Activated CD8-positive, alpha-beta memory T cell treated with anti-CD3 and anti-CD28 coated beads, Interleukin-2, amount 10 ng/mL, durations not matched to agents 7 days and 5 days (primary cell): Measurements from ENCODE around the gene DDX41. TPM values are rescaled to one million over a fixed set of nuclear protein-coding genes. Genes with fewer than 3 reads are reported as not detected.

Experiments used
- ATAC-seq: fragments of 150-1000 bp; cut with Tn5 transposase; one replicate; pipeline ENCODE4 v1.10.0; 2021; ENCODE audit warnings: moderate library complexity
- CTCF ChIA-PET: fragments of 350-600 bp; sonication (Branson Sonifier 250); formaldehyde crosslinking; loops from one replicate; lab custom pipeline; 2021; ENCODE audit warnings: antibody characterized with exemption; lab: Charles Lee
- DNase-seq: peaks from one replicate; pipeline ENCODE4 v3.0.0-alpha.2; 2020
- H3K27ac Mint-ChIP-seq: one replicate; pipeline ENCODE4 v1.8.0; 2021; ENCODE audit warnings: mild to moderate bottlenecking, mixed read lengths
- H3K27me3 Mint-ChIP-seq: one replicate; pipeline ENCODE4 v1.8.0; 2021; ENCODE audit warnings: mixed read lengths
- H3K36me3 Mint-ChIP-seq: one replicate; pipeline ENCODE4 v1.8.0; 2021; ENCODE audit warnings: mild to moderate bottlenecking, mixed read lengths
- H3K4me1 Mint-ChIP-seq: one replicate; pipeline ENCODE4 v1.8.0; 2021; ENCODE audit warnings: mixed read lengths
- H3K4me3 Mint-ChIP-seq: one replicate; pipeline ENCODE4 v1.8.0; 2021; ENCODE audit warnings: mild to moderate bottlenecking, moderate library complexity, mixed read lengths
- H3K9me3 Mint-ChIP-seq: one replicate; pipeline ENCODE4 v1.8.0; 2022; ENCODE audit warnings: low read depth, mixed read lengths
- total RNA-seq, 2 experiments: library from RNA; stranded (reverse); gene quantifications; one replicate each; pipeline ENCODE4 v1.2.3, GENCODE V29; 2021

Gene DDX41
- total RNA-seq, 2 experiments from 2014 or later: 126 to 130 TPM

- no peak for DNase-seq
- CTCF ChIA-PET: interaction anchor here (1.2 to 1.5 kb wide), 2 partner anchors 18 to 129 kb away, joined by 3 to 4 read pairs; no protein-coding TSS in a partner anchor
- peaks cover 19% of the 10 kb centered on the region for H3K36me3 Mint-ChIP-seq
- H3K27ac Mint-ChIP-seq: peak overlapping the region; percentile 15
- peaks cover 53% of the 10 kb centered on the region for H3K4me1 Mint-ChIP-seq
- no peaks in the 10 kb centered on the region for H3K9me3 Mint-ChIP-seq
- H3K4me3 Mint-ChIP-seq: no peak overlapping the region
- H3K27me3 Mint-ChIP-seq: no peaks in the 10 kb centered on the region
- ATAC-seq: no peak
Observed at GRCh38 chr5:177519463-177520235, 2.9 kb upstream of the DDX41 start.

- Mint-ChIP-seq H3K27me3 (no peaks in the 10 kb centered on the region), H3K27ac (peak overlapping the region; percentile 85), H3K9me3 (no peaks in the 10 kb centered on the region), H3K4me1 (peaks cover 42% of the 10 kb centered on the region), H3K4me3 (peak overlapping the region; percentile 93), H3K36me3 (peaks cover 24% of the 10 kb centered on the region)
- DNase-seq (no peak), ATAC-seq (no peak)
- CTCF ChIA-PET: interaction anchor here (0.6 to 2.4 kb wide), 8 partner anchors 10 to 206 kb away, joined by 3 to 17 read pairs (median 4); partner anchors contain the start of gene MXD3
Observed at GRCh38 chr5:177515580-177515979, 1.2 kb downstream of the DDX41 start.

DNA sequence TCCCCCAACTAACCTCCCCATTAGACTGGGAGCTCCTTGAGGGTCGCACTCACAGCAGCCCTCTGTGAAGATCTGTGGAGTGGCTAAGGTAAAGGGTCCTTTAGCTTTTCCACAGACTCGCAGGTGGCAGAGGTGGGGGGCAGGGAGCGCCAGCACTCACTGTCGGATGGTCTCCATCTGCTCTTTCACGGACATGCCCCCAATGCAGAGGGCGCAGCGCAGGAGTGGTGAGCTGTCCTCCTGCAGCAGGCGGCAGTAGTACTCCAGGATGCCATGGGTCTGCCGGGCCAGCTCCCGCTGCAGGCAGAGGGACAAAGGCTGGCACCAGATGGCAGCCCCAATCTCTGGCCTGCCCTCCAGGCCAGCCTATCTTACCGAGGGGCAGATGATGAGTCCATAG, 2.2 kb downstream of the DDX41 start:
- H3K36me3 Mint-ChIP-seq: peaks cover 24% of the 10 kb centered on the region
- CTCF ChIA-PET: interaction anchor here (0.7 kb wide), 1 partner anchor 59 kb away, joined by 3 read pairs; no protein-coding TSS in a partner anchor
- no peak overlapping the region for H3K27ac Mint-ChIP-seq
- no peak overlapping the region for H3K4me3 Mint-ChIP-seq
- H3K4me1 Mint-ChIP-seq: peaks cover 35% of the 10 kb centered on the region
- DNase-seq: no peak
- no peaks in the 10 kb centered on the region for H3K27me3 Mint-ChIP-seq
- no peaks in the 10 kb centered on the region for H3K9me3 Mint-ChIP-seq
- ATAC-seq: no peak

DNA sequence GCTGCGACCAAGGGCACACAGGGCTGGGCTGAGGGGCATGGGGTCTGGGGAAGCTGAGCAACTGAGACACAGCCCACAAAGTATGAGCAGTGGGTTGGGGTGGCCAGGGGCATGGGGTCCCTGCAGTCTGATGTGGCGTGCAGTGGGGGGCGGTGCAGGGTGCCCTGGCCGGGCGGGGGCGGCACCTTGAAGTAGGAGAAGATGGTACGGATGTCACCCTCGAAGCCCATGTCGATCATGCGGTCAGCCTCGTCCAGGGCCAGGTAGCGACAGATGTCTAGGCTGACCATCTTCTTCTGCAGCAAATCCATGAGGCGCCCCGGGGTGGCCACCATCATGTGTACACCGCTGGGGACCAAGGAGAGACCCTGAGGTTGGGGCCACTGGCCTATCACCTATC, 3.3 kb downstream of the DDX41 start:
- Mint-ChIP-seq H3K27me3 (no peaks in the 10 kb centered on the region), H3K4me3 (no peak overlapping the region), H3K4me1 (peaks cover 28% of the 10 kb centered on the region), H3K36me3 (peaks cover 23% of the 10 kb centered on the region), H3K27ac (no peak overlapping the region), H3K9me3 (no peaks in the 10 kb centered on the region)
- no peak for DNase-seq
- CTCF ChIA-PET: no interaction called here
- no peak for ATAC-seq

- Mint-ChIP-seq H3K36me3 (peaks cover 23% of the 10 kb centered on the region), H3K27ac (no peak overlapping the region), H3K4me3 (no peak overlapping the region), H3K9me3 (no peaks in the 10 kb centered on the region), H3K27me3 (no peaks in the 10 kb centered on the region), H3K4me1 (peaks cover 28% of the 10 kb centered on the region)
- no peak for ATAC-seq
- CTCF ChIA-PET: interaction anchor here (0.6 kb wide), 1 partner anchor 14 kb away, joined by 4 read pairs; no protein-coding TSS in a partner anchor
- no peak for DNase-seq
Observed at GRCh38 chr5:177512736-177513380, 3.9 kb downstream of the DDX41 start.

DNA sequence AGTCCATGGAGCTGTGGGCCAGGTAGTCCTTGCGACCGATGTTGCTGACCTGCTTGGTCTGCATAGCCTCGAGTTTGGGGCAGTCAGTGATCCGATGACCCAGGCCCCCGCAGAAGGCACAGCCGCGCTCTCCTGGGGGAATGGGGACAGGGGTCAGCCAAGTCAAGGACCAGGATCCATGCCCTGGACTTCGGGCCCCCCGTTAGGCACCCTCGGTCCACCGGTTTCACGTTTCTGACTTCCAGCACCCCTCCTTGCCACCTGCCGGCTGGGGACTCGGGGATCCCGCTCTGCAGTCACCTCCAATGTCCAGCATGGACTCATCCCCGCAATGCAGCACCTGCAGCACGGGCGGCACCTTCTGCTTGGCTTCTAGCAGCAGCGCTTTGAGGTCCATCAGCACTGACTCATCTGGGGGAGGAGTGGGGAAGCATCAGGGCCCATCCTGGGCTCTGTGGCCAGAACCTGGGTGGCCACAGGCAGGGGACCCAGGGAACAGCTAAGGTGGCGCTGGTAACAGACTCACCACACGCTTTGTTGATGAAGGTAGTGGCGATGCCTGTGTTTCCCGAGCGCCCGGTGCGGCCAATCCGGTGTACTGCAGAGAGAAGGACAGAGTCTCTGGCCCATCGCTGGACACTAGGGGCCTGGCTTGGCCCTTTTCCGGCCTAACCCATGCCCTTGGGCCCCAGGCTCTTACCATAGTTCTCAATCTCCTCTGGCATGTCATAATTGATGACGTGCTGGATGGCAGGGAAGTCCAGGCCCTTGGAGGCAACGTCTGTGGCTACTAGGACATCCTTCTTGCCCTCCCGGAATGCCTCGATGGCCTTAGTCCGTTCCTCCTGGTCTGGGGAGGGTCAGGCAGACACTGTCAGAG, 4.7 kb downstream of the DDX41 start:
- H3K27me3 Mint-ChIP-seq: no peaks in the 10 kb centered on the region
- no peaks in the 10 kb centered on the region for H3K9me3 Mint-ChIP-seq
- CTCF ChIA-PET: interaction anchor here (3.7 kb wide), 1 partner anchor 11 kb away, joined by 20 read pairs; no protein-coding TSS in a partner anchor
- DNase-seq (no peak), ATAC-seq (no peak)
- H3K4me3 Mint-ChIP-seq: no peak overlapping the region
- no peak overlapping the region for H3K27ac Mint-ChIP-seq
- peaks cover 23% of the 10 kb centered on the region for H3K36me3 Mint-ChIP-seq
- peaks cover 26% of the 10 kb centered on the region for H3K4me1 Mint-ChIP-seq

- Mint-ChIP-seq H3K27ac (no peak overlapping the region), H3K4me1 (peaks cover 19% of the 10 kb centered on the region), H3K4me3 (no peak overlapping the region), H3K9me3 (no peaks in the 10 kb centered on the region), H3K36me3 (peaks cover 17% of the 10 kb centered on the region), H3K27me3 (no peaks in the 10 kb centered on the region)
- DNase-seq (no peak), ATAC-seq (no peak)
- CTCF ChIA-PET: interaction anchor here (3.7 kb wide), 1 partner anchor 10 kb away, joined by 20 read pairs; no protein-coding TSS in a partner anchor
Observed at GRCh38 chr5:177511181-177511580, 5.6 kb downstream of the DDX41 start.

- peaks cover 14% of the 10 kb centered on the region for H3K4me1 Mint-ChIP-seq
- H3K4me3 Mint-ChIP-seq: no peak overlapping the region
- no peak overlapping the region for H3K27ac Mint-ChIP-seq
- no peak for DNase-seq
- no peak for ATAC-seq
- H3K36me3 Mint-ChIP-seq: peaks cover 13% of the 10 kb centered on the region
- H3K27me3 Mint-ChIP-seq: no peaks in the 10 kb centered on the region
- CTCF ChIA-PET: interaction anchor here (1.2 to 3.7 kb wide), 3 partner anchors 9 to 55 kb away, joined by 3 to 20 read pairs (median 4); no protein-coding TSS in a partner anchor
- no peaks in the 10 kb centered on the region for H3K9me3 Mint-ChIP-seq
Observed at GRCh38 chr5:177510567-177511053, 6.2 kb downstream of the DDX41 start.

DNA sequence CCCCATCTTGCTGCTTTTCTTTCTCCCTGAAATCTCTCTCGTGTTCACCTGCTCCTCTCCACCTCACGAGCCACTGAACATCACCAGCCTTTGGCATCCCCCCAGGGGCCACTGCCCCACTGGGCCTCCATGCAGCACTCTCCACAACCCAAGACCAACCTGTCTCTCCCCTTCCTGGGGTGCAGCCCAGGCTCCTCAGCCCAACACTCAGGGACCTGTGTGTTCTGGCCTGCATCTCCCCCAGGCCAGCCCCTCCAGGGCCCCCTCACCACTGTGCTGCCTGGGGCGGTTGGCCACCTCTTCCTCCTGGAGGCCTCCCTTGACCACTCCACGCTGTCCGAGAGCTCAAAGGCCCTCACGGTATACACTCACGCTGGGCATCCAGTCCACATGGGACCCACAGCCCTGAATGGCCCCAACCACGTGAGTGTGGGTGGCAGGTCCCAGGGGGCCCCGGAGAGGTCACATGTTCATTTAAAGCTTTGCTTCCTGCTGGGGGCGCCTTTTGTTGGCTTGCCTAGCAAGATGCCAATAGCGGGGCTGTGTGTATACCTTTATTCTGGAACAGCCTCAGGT, 6.7 kb downstream of the DDX41 start:
- Mint-ChIP-seq H3K27ac (peak overlapping the region; percentile 38), H3K9me3 (no peaks in the 10 kb centered on the region), H3K36me3 (peaks cover 12% of the 10 kb centered on the region), H3K4me3 (no peak overlapping the region), H3K4me1 (peaks cover 8% of the 10 kb centered on the region), H3K27me3 (no peaks in the 10 kb centered on the region)
- DNase-seq (no peak), ATAC-seq (no peak)
- CTCF ChIA-PET: interaction anchor here (1.2 to 3.7 kb wide), 3 partner anchors 9 to 55 kb away, joined by 3 to 20 read pairs (median 4); no protein-coding TSS in a partner anchor

GRCh38 chr5:177509381-177509951, 7.3 kb downstream of the DDX41 start, which contains the start of gene DOK3:
Gene DOK3 (minus strand): TSS chr5:177509826. CDS start chr5:177509540, 286 bp downstream.
- Mint-ChIP-seq H3K27ac (peak within 1 kb of the TSS; percentile 38), H3K27me3 (no peaks in the 10 kb centered on the region), H3K4me1 (peaks cover 2% of the 10 kb centered on the region), H3K9me3 (no peaks in the 10 kb centered on the region), H3K36me3 (peaks cover 12% of the 10 kb centered on the region), H3K4me3 (no peak within 1 kb of the TSS)
- no peak for DNase-seq
- ATAC-seq: no peak
- CTCF ChIA-PET: interaction anchor here (1.2 to 3.7 kb wide), 4 partner anchors 8 to 119 kb away, joined by 3 to 20 read pairs (median 4); no protein-coding TSS in a partner anchor

- H3K27ac Mint-ChIP-seq: no peak overlapping the region
- ATAC-seq: no peak
- CTCF ChIA-PET: interaction anchor here (1.2 to 3.7 kb wide), 4 partner anchors 8 to 118 kb away, joined by 3 to 20 read pairs (median 4); no protein-coding TSS in a partner anchor
- H3K36me3 Mint-ChIP-seq: peaks cover 11% of the 10 kb centered on the region
- H3K9me3 Mint-ChIP-seq: no peaks in the 10 kb centered on the region
- no peaks in the 10 kb centered on the region for H3K27me3 Mint-ChIP-seq
- peaks cover 2% of the 10 kb centered on the region for H3K4me1 Mint-ChIP-seq
- H3K4me3 Mint-ChIP-seq: no peak overlapping the region
- no peak for DNase-seq
Observed at GRCh38 chr5:177508837-177509236, 7.9 kb downstream of the DDX41 start.

- H3K4me1 Mint-ChIP-seq: peaks cover 2% of the 10 kb centered on the region
- no peak overlapping the region for H3K27ac Mint-ChIP-seq
- H3K9me3 Mint-ChIP-seq: no peaks in the 10 kb centered on the region
- ATAC-seq: no peak
- H3K27me3 Mint-ChIP-seq: no peaks in the 10 kb centered on the region
- H3K4me3 Mint-ChIP-seq: no peak overlapping the region
- DNase-seq: no peak
- CTCF ChIA-PET: interaction anchor here (1.2 to 1.7 kb wide), 4 partner anchors 14 to 117 kb away, joined by 3 to 4 read pairs (median 4); no protein-coding TSS in a partner anchor
- H3K36me3 Mint-ChIP-seq: peaks cover 10% of the 10 kb centered on the region
Observed at GRCh38 chr5:177508221-177508611, 8.5 kb downstream of the DDX41 start.
